ENCODE data around the gene CDADC1.

The CDADC1 gene

GRCh38 chr13:49247643-49248621 is at the start of gene CDADC1:
CDADC1 (plus strand) TSS chr13:49247925; CDS start chr13:49248038, 113 bp downstream.
- peak; percentile 95 for DNase-seq (ENCODE audit: low read depth)

- no peak for DNase-seq (ENCODE audit: low read depth)
Measured at GRCh38 chr13:49206641-49207040, 41.1 kb upstream of the CDADC1 start.

DNA sequence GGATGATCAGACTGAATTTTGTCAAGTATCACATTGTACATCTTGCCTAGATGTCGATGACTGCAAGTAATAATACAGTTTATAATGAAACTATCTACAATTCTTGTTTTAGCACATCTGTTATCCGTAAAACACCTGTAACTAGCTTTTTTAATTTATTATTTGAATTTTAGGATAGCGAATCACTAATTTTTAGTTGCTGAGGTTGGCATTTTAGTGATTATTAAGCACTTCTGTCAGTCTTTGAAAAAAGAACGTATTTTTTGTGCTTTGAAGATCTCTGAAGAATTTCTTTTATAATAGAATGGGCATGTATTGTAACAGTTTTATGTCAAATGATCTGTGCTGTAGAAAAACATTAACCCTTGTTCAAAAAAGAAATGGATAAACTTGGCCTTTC is 39.1 kb upstream of the CDADC1 start:
- no peak for DNase-seq (ENCODE audit: low read depth)

DNA sequence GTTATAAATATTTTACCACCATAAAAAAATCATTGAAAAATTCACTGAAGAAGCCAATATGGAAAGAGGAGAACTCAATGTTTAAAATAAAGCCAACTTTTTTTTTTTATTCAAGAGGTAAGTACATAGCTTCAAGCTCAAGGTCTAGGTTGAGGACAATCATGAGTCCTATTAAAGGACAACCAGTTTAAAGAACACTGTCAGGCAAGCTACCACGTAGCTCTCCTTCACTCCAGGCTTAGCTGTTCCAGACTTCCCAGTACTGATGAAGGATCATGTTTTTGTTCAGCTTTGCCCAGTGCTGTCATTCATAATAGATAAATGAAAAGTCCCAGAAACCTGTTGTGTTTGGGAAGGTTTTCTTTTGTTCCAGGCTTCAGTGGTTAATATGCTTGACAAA is 37.6 kb upstream of the CDADC1 start:
- no peak for DNase-seq (ENCODE audit: low read depth)

DNA sequence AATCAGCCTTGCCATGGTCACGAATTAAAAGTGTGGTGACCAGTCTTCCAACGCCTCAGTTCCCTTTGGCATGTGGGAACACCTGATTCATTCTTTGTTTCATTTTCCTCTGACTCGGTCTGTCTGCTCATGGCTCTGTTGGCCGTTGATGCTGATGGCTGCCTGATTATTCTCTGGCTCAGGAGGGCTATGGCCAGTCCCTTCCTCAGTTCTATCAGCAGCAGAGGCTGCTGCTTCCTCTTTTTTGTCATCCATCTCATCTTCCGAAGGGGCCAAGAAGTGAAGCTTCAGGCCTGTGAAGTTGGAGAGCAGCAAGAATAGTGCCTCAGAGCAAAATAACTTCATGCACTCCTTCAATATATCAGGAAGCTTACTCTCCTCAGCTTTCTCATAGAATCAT is 37.1 kb upstream of the CDADC1 start:
- no peak for DNase-seq (ENCODE audit: low read depth)

GRCh38 chr13:49213539-49213938 is 34.2 kb upstream of the CDADC1 start:
- DNase-seq (ENCODE audit: low read depth), result no peak

DNA sequence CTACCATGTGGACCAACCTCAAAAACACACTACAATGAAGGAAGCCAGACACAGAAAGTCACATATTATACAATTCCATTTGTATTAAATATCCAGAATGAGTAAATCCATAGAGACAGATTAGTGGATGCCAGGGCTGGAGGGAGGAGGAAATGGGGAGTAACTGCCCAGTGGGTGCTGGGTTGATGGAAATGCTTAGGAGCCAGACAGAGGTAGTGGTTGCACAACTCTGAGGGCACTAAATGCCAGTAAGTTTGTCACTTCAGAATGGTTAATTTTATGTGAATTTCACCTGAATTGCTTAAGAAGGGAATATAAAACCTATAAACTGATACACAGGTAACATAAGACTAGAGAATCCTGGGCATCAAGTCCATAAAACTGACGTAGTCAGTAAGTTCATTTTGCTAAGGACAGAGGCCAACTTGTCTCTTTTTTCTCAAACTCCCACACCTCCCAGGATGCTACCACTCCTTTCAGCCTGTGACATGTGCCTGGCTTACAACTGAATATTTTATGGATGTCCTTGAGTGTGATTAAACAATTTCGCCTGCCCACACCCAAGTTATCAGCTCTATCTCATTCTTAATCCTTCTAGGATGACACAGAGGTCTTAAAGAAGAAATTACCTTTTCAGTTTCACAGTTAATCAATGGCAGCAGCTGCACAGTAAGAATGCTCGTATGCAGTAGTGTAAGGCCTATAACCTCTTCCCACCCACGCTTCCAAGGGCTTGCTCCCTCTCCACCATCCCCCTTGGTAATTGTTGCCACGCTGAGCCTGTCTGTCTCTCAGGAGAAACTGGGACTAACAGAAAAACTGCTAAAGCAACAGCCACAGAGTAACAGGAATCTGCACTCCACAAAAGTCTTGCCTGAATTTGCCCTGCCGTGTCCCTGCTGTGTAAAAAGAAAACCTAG is 33.5 kb upstream of the CDADC1 start:
- no peak for DNase-seq (ENCODE audit: low read depth)

- no peak for DNase-seq (ENCODE audit: low read depth)
Measured at GRCh38 chr13:49214917-49215376, 32.8 kb upstream of the CDADC1 start.

DNA sequence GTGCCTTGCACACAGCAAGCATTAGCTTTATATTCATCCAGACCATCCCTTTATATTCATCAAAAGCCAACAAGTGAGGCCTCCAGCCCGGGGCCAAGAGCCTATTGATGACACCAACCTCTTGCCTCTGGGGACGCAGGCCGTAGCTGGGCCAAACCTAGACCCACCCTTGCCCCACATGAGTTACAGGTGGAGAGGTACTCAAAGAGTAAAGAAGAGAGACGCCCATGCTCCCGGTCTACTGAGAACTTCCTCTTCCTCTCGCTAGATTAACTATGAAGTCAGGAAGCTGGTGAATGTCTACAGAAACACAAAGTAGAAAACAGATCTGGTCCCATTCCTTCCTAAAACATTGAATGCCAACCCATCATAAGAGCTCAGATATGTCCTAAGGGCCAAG is 31.4 kb upstream of the CDADC1 start:
- no peak for DNase-seq (ENCODE audit: low read depth)

GRCh38 chr13:49217962-49218492 is 29.7 kb upstream of the CDADC1 start:
- no peak for DNase-seq (ENCODE audit: low read depth)

GRCh38 chr13:49218493-49219051 is 29.2 kb upstream of the CDADC1 start:
- no peak for DNase-seq (ENCODE audit: low read depth)

DNA sequence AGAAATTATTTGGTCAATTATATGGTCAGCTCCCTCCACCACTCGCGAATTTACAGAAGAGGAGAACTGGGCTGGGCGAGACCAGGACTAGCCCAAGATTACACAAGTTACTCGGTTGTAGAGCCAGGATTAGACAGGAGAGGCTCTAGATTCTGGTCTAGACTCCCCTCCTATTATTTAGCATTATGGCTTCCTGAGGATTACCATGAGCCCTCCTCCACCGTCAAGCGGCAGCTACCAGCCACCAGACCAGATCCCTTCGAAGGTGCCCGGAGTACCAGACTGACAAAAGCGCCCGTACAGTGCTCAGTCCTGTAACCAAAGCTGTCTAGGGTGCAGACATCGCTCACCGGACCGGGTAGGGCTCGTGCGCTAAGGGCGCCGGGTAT is 28.1 kb upstream of the CDADC1 start:
- DNase-seq (ENCODE audit: low read depth), result no peak

DNA sequence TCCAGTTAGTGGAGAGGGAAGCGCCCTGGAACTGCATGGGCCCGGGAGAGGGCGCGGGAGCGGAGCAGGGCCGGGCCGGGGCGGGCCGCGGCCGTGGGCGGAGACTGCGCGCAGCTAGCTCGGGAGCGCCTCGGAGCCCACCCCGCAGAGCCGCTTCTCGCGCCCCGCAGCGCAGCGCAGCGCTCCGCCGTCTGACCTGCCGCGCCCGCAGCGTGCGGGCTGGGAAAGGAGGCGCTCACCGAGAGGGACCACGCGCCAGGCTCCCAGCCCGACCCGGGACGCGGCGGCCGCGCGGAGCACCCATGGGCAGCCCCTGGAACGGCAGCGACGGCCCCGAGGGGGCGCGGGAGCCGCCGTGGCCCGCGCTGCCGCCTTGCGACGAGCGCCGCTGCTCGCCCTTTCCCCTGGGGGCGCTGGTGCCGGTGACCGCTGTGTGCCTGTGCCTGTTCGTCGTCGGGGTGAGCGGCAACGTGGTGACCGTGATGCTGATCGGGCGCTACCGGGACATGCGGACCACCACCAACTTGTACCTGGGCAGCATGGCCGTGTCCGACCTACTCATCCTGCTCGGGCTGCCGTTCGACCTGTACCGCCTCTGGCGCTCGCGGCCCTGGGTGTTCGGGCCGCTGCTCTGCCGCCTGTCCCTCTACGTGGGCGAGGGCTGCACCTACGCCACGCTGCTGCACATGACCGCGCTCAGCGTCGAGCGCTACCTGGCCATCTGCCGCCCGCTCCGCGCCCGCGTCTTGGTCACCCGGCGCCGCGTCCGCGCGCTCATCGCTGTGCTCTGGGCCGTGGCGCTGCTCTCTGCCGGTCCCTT is 27.5 kb upstream of the CDADC1 start, which contains the start of gene MLNR:
Gene MLNR, plus strand, starts transcription at position 303 of the 820 bp plus-strand sequence. Its CDS starts 0 bp downstream, at position 303.
- peak; percentile 19 for DNase-seq (ENCODE audit: low read depth)

DNA sequence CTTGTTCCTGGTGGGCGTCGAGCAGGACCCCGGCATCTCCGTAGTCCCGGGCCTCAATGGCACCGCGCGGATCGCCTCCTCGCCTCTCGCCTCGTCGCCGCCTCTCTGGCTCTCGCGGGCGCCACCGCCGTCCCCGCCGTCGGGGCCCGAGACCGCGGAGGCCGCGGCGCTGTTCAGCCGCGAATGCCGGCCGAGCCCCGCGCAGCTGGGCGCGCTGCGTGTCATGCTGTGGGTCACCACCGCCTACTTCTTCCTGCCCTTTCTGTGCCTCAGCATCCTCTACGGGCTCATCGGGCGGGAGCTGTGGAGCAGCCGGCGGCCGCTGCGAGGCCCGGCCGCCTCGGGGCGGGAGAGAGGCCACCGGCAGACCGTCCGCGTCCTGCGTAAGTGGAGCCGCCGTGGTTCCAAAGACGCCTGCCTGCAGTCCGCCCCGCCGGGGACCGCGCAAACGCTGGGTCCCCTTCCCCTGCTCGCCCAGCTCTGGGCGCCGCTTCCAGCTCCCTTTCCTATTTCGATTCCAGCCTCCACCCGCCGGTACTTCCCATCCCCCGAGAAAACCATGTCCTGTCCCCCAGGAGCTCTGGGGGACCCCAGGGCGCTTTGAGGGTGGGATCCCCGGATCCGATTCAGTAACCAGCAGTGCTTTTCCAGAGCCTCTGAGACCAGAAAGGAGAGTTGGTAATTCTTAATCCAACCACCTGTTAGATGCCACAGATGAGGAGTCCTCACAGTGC is 26.7 kb upstream of the CDADC1 start:
- DNase-seq (ENCODE audit: low read depth), result no peak

DNA sequence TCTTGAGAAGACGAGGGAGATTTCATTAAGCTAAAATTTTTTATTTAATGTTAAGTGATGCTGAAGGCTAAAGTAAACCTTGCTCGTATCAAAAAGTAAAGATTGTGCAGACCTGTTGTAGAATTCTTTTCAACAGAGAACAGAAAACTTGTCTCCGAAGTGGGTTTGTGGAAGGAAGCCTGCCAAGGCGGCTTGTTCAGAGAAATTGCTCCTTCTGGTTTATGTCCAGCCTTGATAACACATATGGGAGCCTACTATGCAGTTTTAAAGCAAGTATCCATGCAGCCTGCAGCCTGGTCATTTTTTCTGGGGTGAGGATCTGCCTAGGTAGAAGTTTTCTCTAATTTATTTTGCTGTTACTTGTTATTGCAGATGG is 26.1 kb upstream of the CDADC1 start:
- DNase-seq (ENCODE audit: low read depth), result no peak

- DNase-seq (ENCODE audit: low read depth), result peak; percentile 26
Measured at GRCh38 chr13:49225223-49226042, 22.3 kb upstream of the CDADC1 start.

- DNase-seq (ENCODE audit: low read depth), result no peak
Measured at GRCh38 chr13:49226613-49227012, 21.1 kb upstream of the CDADC1 start.

- no peak for DNase-seq (ENCODE audit: low read depth)
Measured at GRCh38 chr13:49234741-49235140, 13.0 kb upstream of the CDADC1 start.

DNA sequence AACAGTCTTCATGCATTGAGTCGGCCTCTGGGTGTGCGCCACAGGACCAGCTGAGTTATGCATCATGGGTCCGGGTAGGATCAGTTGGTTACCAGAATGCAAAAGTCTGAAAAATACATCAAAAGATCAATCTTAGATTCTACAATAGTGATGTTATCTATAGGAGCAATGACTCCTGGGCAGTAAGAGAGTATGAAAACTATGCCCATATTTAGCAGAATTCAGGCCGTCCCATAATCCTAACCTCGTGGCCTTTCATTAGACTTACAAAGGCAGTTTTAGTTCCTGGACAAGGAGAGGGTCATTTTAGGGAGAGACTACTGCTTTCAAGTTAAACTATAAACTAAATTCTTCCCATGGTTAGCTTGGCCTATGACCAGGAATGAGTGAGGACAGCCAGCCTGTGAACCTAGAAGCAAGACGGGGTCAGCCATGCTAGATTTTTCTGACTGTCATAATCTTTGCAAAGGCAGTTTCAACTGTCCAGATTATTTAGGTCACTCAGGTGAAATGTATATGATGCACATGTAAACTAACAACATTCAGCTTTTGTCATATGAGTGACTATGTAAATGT is 11.8 kb upstream of the CDADC1 start:
- no peak for DNase-seq (ENCODE audit: low read depth)
